ES-I3 (cell line): ENCODE results near the gene ACYP2.
A peak's percentile ranks its signal among the peaks of the same experiment; 100 is the strongest.
"Not testable (repeated sequence)": the region's sequence is repeated elsewhere in the genome, so short reads cannot be mapped to it uniquely, and the experiment has no call there.

Experiments used
- H3K36me3 ChIP-seq: 2 replicates; pipeline ENCODE4 v1.6.1; 2013; ENCODE audit warnings: mild to moderate bottlenecking, low read length, control low read depth, moderate library complexity; ENCODE audit not compliant: insufficient read depth
- H3K4me1 ChIP-seq: 2 replicates; pipeline ENCODE4 v1.6.1; 2013; ENCODE audit warnings: mild to moderate bottlenecking, control low read depth, low read length; ENCODE audit not compliant: insufficient read depth
- H3K9ac ChIP-seq: 2 replicates; pipeline ENCODE4 v1.6.1; 2013; ENCODE audit warnings: low read depth, mild to moderate bottlenecking, low read length, moderate library complexity
- H3K9me3 ChIP-seq: 2 replicates; pipeline ENCODE4 v1.6.1; 2013; ENCODE audit warnings: mild to moderate bottlenecking, low read length, moderate library complexity; ENCODE audit not compliant: control insufficient read depth, insufficient read depth

Gene ACYP2

GRCh38 chr2:54271189-54271588, 155.8 kb downstream of the ACYP2 start:
- Histone ChIP-seq H3K9ac (no peak overlapping the region), H3K4me1 (no peaks in the 10 kb centered on the region), H3K36me3 (no peaks in the 10 kb centered on the region), H3K9me3 (no peaks in the 10 kb centered on the region)

- no peaks in the 10 kb centered on the region for H3K9me3 ChIP-seq
- no peak overlapping the region for H3K9ac ChIP-seq
- H3K4me1 ChIP-seq, result no peaks in the 10 kb centered on the region
- no peaks in the 10 kb centered on the region for H3K36me3 ChIP-seq
These were observed 156.6 kb downstream of the ACYP2 start for GRCh38 chr2:54271843-54272627.

- Histone ChIP-seq H3K9me3 (no peaks in the 10 kb centered on the region), H3K4me1 (no peaks in the 10 kb centered on the region), H3K9ac (no peak overlapping the region), H3K36me3 (no peaks in the 10 kb centered on the region)
These were observed 159.4 kb downstream of the ACYP2 start for GRCh38 chr2:54274781-54275242.

- no peaks in the 10 kb centered on the region for H3K4me1 ChIP-seq
- no peak overlapping the region for H3K9ac ChIP-seq
- no peaks in the 10 kb centered on the region for H3K36me3 ChIP-seq
- no peaks in the 10 kb centered on the region for H3K9me3 ChIP-seq
These were observed 160.1 kb downstream of the ACYP2 start for GRCh38 chr2:54275541-54275940.

- H3K9me3 ChIP-seq, result no peaks in the 10 kb centered on the region
- H3K4me1 ChIP-seq, result no peaks in the 10 kb centered on the region
These were observed 164.0 kb downstream of the ACYP2 start for GRCh38 chr2:54279385-54279784.

GRCh38 chr2:54284826-54285225, 169.4 kb downstream of the ACYP2 start:
- Histone ChIP-seq H3K4me1 (peaks cover 6% of the 10 kb centered on the region; the same call in 1 of the 2 replicates), H3K9me3 (no peaks in the 10 kb centered on the region), H3K9ac (no peak overlapping the region), H3K36me3 (no peaks in the 10 kb centered on the region)

More at GRCh38 chr2:54279385-54279784, 164.0 kb downstream of the ACYP2 start:
- Histone ChIP-seq H3K36me3 (no peaks in the 10 kb centered on the region), H3K9ac (no peak overlapping the region)

GRCh38 chr2:54285451-54285850, 170.0 kb downstream of the ACYP2 start:
- Histone ChIP-seq H3K36me3 (no peaks in the 10 kb centered on the region), H3K9me3 (no peaks in the 10 kb centered on the region), H3K4me1 (peaks cover 9% of the 10 kb centered on the region), H3K9ac (no peak overlapping the region)

- Histone ChIP-seq H3K36me3 (no peaks in the 10 kb centered on the region), H3K9ac (no peak overlapping the region), H3K9me3 (no peaks in the 10 kb centered on the region), H3K4me1 (peaks cover 12% of the 10 kb centered on the region)
These were observed 172.1 kb downstream of the ACYP2 start for GRCh38 chr2:54287532-54287931.

- H3K4me1 ChIP-seq, result peaks cover 12% of the 10 kb centered on the region
- H3K9me3 ChIP-seq, result no peaks in the 10 kb centered on the region
- H3K36me3 ChIP-seq, result no peaks in the 10 kb centered on the region
- H3K9ac ChIP-seq, result peak overlapping the region; percentile 57; the same call in 1 of the 2 replicates
These were observed 174.5 kb downstream of the ACYP2 start for GRCh38 chr2:54289917-54290316.

GRCh38 chr2:54290356-54291025, 175.1 kb downstream of the ACYP2 start:
- peak overlapping the region; percentile 57; the same call in 1 of the 2 replicates for H3K9ac ChIP-seq
- no peaks in the 10 kb centered on the region for H3K9me3 ChIP-seq
- no peaks in the 10 kb centered on the region for H3K36me3 ChIP-seq
- peaks cover 12% of the 10 kb centered on the region for H3K4me1 ChIP-seq

- not testable (repeated sequence) for H3K9me3 ChIP-seq, H3K4me1 ChIP-seq
These were observed 179.2 kb downstream of the ACYP2 start for GRCh38 chr2:54294665-54295064.

GRCh38 chr2:54295911-54296310, 180.5 kb downstream of the ACYP2 start:
- Histone ChIP-seq H3K9me3 (no peaks in the 10 kb centered on the region), H3K9ac (no peak overlapping the region), H3K4me1 (no peaks in the 10 kb centered on the region; the same call in 1 of the 2 replicates), H3K36me3 (no peaks in the 10 kb centered on the region)

More at GRCh38 chr2:54294665-54295064, 179.2 kb downstream of the ACYP2 start:
- not testable (repeated sequence) for H3K36me3 ChIP-seq, H3K9ac ChIP-seq

GRCh38 chr2:54298514-54298913, 183.1 kb downstream of the ACYP2 start:
- H3K9ac ChIP-seq, result no peak overlapping the region
- no peaks in the 10 kb centered on the region for H3K9me3 ChIP-seq
- no peaks in the 10 kb centered on the region for H3K36me3 ChIP-seq
- no peaks in the 10 kb centered on the region; the same call in 1 of the 2 replicates for H3K4me1 ChIP-seq

GRCh38 chr2:54303631-54304030, 188.2 kb downstream of the ACYP2 start:
- Histone ChIP-seq H3K4me1 (no peaks in the 10 kb centered on the region; the same call in 1 of the 2 replicates), H3K9ac (no peak overlapping the region), H3K9me3 (no peaks in the 10 kb centered on the region), H3K36me3 (no peaks in the 10 kb centered on the region)

GRCh38 chr2:54306556-54306955, 191.1 kb downstream of the ACYP2 start:
- no peaks in the 10 kb centered on the region for H3K9me3 ChIP-seq
- H3K9ac ChIP-seq, result no peak overlapping the region
- no peaks in the 10 kb centered on the region for H3K36me3 ChIP-seq
- no peaks in the 10 kb centered on the region; the same call in 1 of the 2 replicates for H3K4me1 ChIP-seq
